Spinal cord (tissue), 10 donors: ENCODE measurements around the gene SERPINA1. TPM values are rescaled to one million over a fixed set of nuclear protein-coding genes. Genes with fewer than 3 reads are reported as not detected.
"Not testable (repeated sequence)": the region's sequence is repeated elsewhere in the genome, so short reads cannot be mapped to it uniquely, and the experiment has no call there.

Experiments used
- DNase-seq, 6 donors: peaks; one replicate each; pipeline versions ENCODE4 v3.0.0 to v3.0.0-alpha.2; 2013 to 2015; ENCODE audit warnings: low spot score in 6 of 6, low read depth in 4 of 6
- H3K27ac ChIP-seq: one replicate; pipeline ENCODE4 v1.5.1; 2013; ENCODE audit warnings: low read depth, low read length, control low read depth
- H3K27me3 ChIP-seq: one replicate; pipeline ENCODE4 v1.6.1; 2013; ENCODE audit warnings: low read length; ENCODE audit not compliant: control insufficient read depth, insufficient read depth
- H3K36me3 ChIP-seq: one replicate; pipeline ENCODE4 v1.6.1; 2013; ENCODE audit warnings: low read length; ENCODE audit not compliant: control insufficient read depth, insufficient read depth
- H3K4me1 ChIP-seq: one replicate; pipeline ENCODE4 v1.6.1; 2013; ENCODE audit warnings: low read length; ENCODE audit not compliant: control insufficient read depth, insufficient read depth
- H3K4me3 ChIP-seq: one replicate; pipeline ENCODE4 v1.5.1; 2013; ENCODE audit warnings: low read depth, low read length, control low read depth
- H3K9me3 ChIP-seq: one replicate; pipeline ENCODE4 v1.6.1; 2013; ENCODE audit warnings: low read length; ENCODE audit not compliant: control insufficient read depth, insufficient read depth
- WGBS: methylation state at CpG from one replicate; pipeline ENCODE4 v1.1.5; 2013; ENCODE audit warnings: missing lambda C conversion rate; ENCODE audit not compliant: insufficient coverage; 5-methylcytosine and 5-hydroxymethylcytosine counted together
- long read RNA-seq, 4 donors: transcript quantifications; one replicate each; lab custom pipeline, GENCODE V29; 2026
- polyA plus RNA-seq, 2 donors: library from polyadenylated mRNA; unstranded; fragments of 120-200 nt; gene quantifications; one replicate each; pipeline ENCODE4 v1.2.1, GENCODE V29; 2013; ENCODE audit not compliant: insufficient read length in 2 of 2
- total RNA-seq, 2 donors: library from RNA; depleted of rRNA in 1 of 2; stranded (reverse); fragments of 120-200 nt in 1 of 2; fragments of >200 nt in 1 of 2; gene quantifications; one replicate each; pipeline versions ENCODE4 v1.2.3 to v1.2.4, GENCODE V29; 2013 to 2014
- donor health status: healthy.

SERPINA1 gene
- total RNA-seq (1 to 10 TPM; 5.9 to 8.6 TPM), polyA plus RNA-seq (1 to 10 TPM; 3.8 to 6.6 TPM)
- long read RNA-seq, donor 1, partial matches to known transcripts, result 0 of 3 reads
- long read RNA-seq, donor 1, other reads (novel, unspliced or antisense), result 0 of 3 reads
- long read RNA-seq, donor 2, partial matches to known transcripts, result 5 of 8 reads
- long read RNA-seq, donor 2, other reads (novel, unspliced or antisense), result 0 of 8 reads
- long read RNA-seq, donor 3, partial matches to known transcripts, result 0 of 1 reads
- long read RNA-seq, donor 3, other reads (novel, unspliced or antisense), result 0 of 1 reads
- long read RNA-seq, donor 4, partial matches to known transcripts, result 0 of 1 reads
- long read RNA-seq, donor 4, other reads (novel, unspliced or antisense), result 0 of 1 reads

GRCh38 chr14:94388384-94389103, at the start of gene SERPINA1:
SERPINA1 (minus strand) TSS chr14:94388602; CDS start chr14:94383237, 5,365 bp downstream.
- Histone ChIP-seq H3K4me1 (peaks cover 5% of the 10 kb centered on the region), H3K27me3 (no peaks in the 10 kb centered on the region), H3K4me3 (no peak within 1 kb of the TSS), H3K36me3 (no peaks in the 10 kb centered on the region), H3K9me3 (no peaks in the 10 kb centered on the region), H3K27ac (no peak within 1 kb of the TSS)
- 85% methylated on average over 14 of the region's 18 CpGs for WGBS
- DNase-seq, result no peak

- Histone ChIP-seq H3K4me3 (no peak overlapping the region), H3K27ac (no peak overlapping the region), H3K36me3 (no peaks in the 10 kb centered on the region), H3K9me3 (no peaks in the 10 kb centered on the region), H3K4me1 (peaks cover 3% of the 10 kb centered on the region), H3K27me3 (no peaks in the 10 kb centered on the region)
- WGBS, result no CpG with 5 or more reads among the region's 2 CpGs
- DNase-seq, result peak in 1 of 6 donors; percentile 29
Observed at GRCh38 chr14:94428610-94429009, 40.2 kb upstream of the SERPINA1 start.

GRCh38 chr14:94427016-94427613, 38.7 kb upstream of the SERPINA1 start:
- peak in 2 of 6 donors; percentile 25 to 82 for DNase-seq
- no peak overlapping the region for H3K4me3 ChIP-seq
- WGBS, result 48% methylated on average over 5 of the region's 9 CpGs

GRCh38 chr14:94426526-94426925, 38.1 kb upstream of the SERPINA1 start:
- 78% methylated on average over 2 of the region's 4 CpGs for WGBS

More at GRCh38 chr14:94427016-94427613, 38.7 kb upstream of the SERPINA1 start:
- H3K9me3 ChIP-seq, result no peaks in the 10 kb centered on the region
- peaks cover 7% of the 10 kb centered on the region for H3K4me1 ChIP-seq
- H3K27me3 ChIP-seq, result no peaks in the 10 kb centered on the region
- H3K27ac ChIP-seq, result no peak overlapping the region
- H3K36me3 ChIP-seq, result no peaks in the 10 kb centered on the region

GRCh38 chr14:94424371-94424770, 36.0 kb upstream of the SERPINA1 start:
- Histone ChIP-seq H3K9me3 (no peaks in the 10 kb centered on the region), H3K36me3 (no peaks in the 10 kb centered on the region), H3K4me3 (no peak overlapping the region), H3K27me3 (no peaks in the 10 kb centered on the region), H3K27ac (no peak overlapping the region), H3K4me1 (peaks cover 7% of the 10 kb centered on the region)
- no peak for DNase-seq
- WGBS, result 97% methylated on average over 3 of the region's 3 CpGs

More at GRCh38 chr14:94426526-94426925, 38.1 kb upstream of the SERPINA1 start:
- H3K9me3 ChIP-seq, result no peaks in the 10 kb centered on the region
- no peak for DNase-seq
- peaks cover 7% of the 10 kb centered on the region for H3K4me1 ChIP-seq
- no peaks in the 10 kb centered on the region for H3K36me3 ChIP-seq
- no peaks in the 10 kb centered on the region for H3K27me3 ChIP-seq
- H3K4me3 ChIP-seq, result no peak overlapping the region
- no peak overlapping the region for H3K27ac ChIP-seq

GRCh38 chr14:94423453-94424056, 35.2 kb upstream of the SERPINA1 start:
- no peaks in the 10 kb centered on the region for H3K9me3 ChIP-seq
- H3K4me3 ChIP-seq, result no peak overlapping the region
- H3K27ac ChIP-seq, result no peak overlapping the region
- H3K4me1 ChIP-seq, result peaks cover 7% of the 10 kb centered on the region
- 9% methylated on average over 12 of the region's 13 CpGs for WGBS
- no peaks in the 10 kb centered on the region for H3K27me3 ChIP-seq
- no peaks in the 10 kb centered on the region for H3K36me3 ChIP-seq
- DNase-seq, result peak in 2 of 6 donors; percentile 65 to 70

GRCh38 chr14:94421316-94421715, 32.9 kb upstream of the SERPINA1 start:
- WGBS, result 76% methylated on average over 1 of the region's 2 CpGs
- no peaks in the 10 kb centered on the region for H3K9me3 ChIP-seq
- H3K36me3 ChIP-seq, result no peaks in the 10 kb centered on the region

GRCh38 chr14:94417497-94418205, 29.2 kb upstream of the SERPINA1 start:
- not testable (repeated sequence) for DNase-seq, H3K4me3 ChIP-seq, H3K36me3 ChIP-seq, H3K9me3 ChIP-seq, H3K4me1 ChIP-seq, H3K27ac ChIP-seq, H3K27me3 ChIP-seq
- WGBS, result no CpG with 5 or more reads among the region's 3 CpGs

More at GRCh38 chr14:94421316-94421715, 32.9 kb upstream of the SERPINA1 start:
- DNase-seq, result no peak
- Histone ChIP-seq H3K4me3 (no peak overlapping the region), H3K27me3 (no peaks in the 10 kb centered on the region), H3K4me1 (peaks cover 3% of the 10 kb centered on the region), H3K27ac (no peak overlapping the region)
